Gastrocnemius medialis (tissue), 4 donors: Measurements from ENCODE around the gene SRSF3.

Experiments used
- POLR2A ChIP-seq, 2 donors: fragments of 450-650 bp; IDR thresholded peaks; one replicate each; pipeline ENCODE4 v1.6.1; 2017; ENCODE audit warnings: antibody characterized with exemption in 2 of 2, mild to moderate bottlenecking in 2 of 2, moderate library complexity in 2 of 2
- TF ChIP-seq, protein P1 (sequence below), 5 experiments: fragments of 450-650 bp in 3 of 5; fragments of 200-600 bp in 2 of 5; sonication (generic) in 2 of 5; IDR thresholded peaks in 4 of 5; conservative IDR thresholded peaks in 1 of 5; 1 replicate in 4 of 5; 2 replicates in 1 of 5; pipeline ENCODE4 v1.5.1; 2016 to 2019; ENCODE audit warnings: antibody characterized with exemption in 5 of 5, mild to moderate bottlenecking in 3 of 5, moderate library complexity in 3 of 5

GRCh38 chr6:36555750-36556252, 38.4 kb upstream of the SRSF3 start:
- TF ChIP-seq, protein P1, sequence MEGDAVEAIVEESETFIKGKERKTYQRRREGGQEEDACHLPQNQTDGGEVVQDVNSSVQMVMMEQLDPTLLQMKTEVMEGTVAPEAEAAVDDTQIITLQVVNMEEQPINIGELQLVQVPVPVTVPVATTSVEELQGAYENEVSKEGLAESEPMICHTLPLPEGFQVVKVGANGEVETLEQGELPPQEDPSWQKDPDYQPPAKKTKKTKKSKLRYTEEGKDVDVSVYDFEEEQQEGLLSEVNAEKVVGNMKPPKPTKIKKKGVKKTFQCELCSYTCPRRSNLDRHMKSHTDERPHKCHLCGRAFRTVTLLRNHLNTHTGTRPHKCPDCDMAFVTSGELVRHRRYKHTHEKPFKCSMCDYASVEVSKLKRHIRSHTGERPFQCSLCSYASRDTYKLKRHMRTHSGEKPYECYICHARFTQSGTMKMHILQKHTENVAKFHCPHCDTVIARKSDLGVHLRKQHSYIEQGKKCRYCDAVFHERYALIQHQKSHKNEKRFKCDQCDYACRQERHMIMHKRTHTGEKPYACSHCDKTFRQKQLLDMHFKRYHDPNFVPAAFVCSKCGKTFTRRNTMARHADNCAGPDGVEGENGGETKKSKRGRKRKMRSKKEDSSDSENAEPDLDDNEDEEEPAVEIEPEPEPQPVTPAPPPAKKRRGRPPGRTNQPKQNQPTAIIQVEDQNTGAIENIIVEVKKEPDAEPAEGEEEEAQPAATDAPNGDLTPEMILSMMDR (IDR thresholded peaks at IDR 0.05 in 4 of 5, conservative IDR thresholded peaks at IDR 0.05 in 1 of 5), result no peak
- no peak for TF ChIP-seq POLR2A (IDR thresholded peaks at IDR 0.05)
